Ascending aorta (tissue), 2 donors: ENCODE data around the gene ACYP1. TPM values are rescaled to one million over a fixed set of nuclear protein-coding genes. Genes with fewer than 3 reads are reported as not detected.
A peak's percentile ranks its signal among the peaks of the same experiment; 100 is the strongest.

Experiments
- DNase-seq, 2 donors: peaks; one replicate each; pipeline ENCODE4 v3.0.0-alpha.2; 2019; ENCODE audit warnings: low spot score in 2 of 2
- H3K27ac ChIP-seq, 2 donors: fragments of 200-600 bp; sonication (generic); one replicate each; pipeline ENCODE4 v1.5.1; 2016 to 2017; ENCODE audit warnings: mild to moderate bottlenecking in 1 of 2
- H3K27me3 ChIP-seq: fragments of 200-600 bp; sonication (generic); one replicate; pipeline ENCODE4 v1.5.1; 2017
- H3K36me3 ChIP-seq, 2 donors: fragments of 200-600 bp; sonication (generic); one replicate each; pipeline ENCODE4 v1.5.1; 2016
- H3K4me1 ChIP-seq, 2 donors: fragments of 200-600 bp; sonication (generic); one replicate each; pipeline ENCODE4 v1.5.1; 2016 to 2017; ENCODE audit warnings: mild to moderate bottlenecking in 1 of 2
- H3K4me3 ChIP-seq, 2 donors: fragments of 200-600 bp; sonication (generic); one replicate each; pipeline ENCODE4 v1.5.1; 2016 to 2017; ENCODE audit warnings: mild to moderate bottlenecking in 1 of 2
- H3K9me3 ChIP-seq, 2 donors: fragments of 200-600 bp; sonication (generic); one replicate each; pipeline ENCODE4 v1.5.1; 2016
- intact Hi-C: fragments of 100-400 bp; cut with DNase I; formaldehyde crosslinking; loops from one replicate; pipeline ENCODE4 v1.15.1; 2023
- total RNA-seq: library from RNA; depleted of rRNA; stranded (reverse); fragments of >200 nt; gene quantifications from one replicate; pipeline ENCODE4 v1.1.0, GENCODE V29; 2016
- TF ChIP-seq, protein P1 (sequence below), 3 experiments: fragments of 200-600 bp in 2 of 3; fragments of 450-650 bp in 1 of 3; sonication (generic) in 2 of 3; IDR thresholded peaks; one replicate each; pipeline ENCODE4 v1.5.1; 2016 to 2019; ENCODE audit warnings: antibody characterized with exemption in 3 of 3, mild to moderate bottlenecking in 1 of 3, moderate library complexity in 1 of 3

Gene ACYP1
- total RNA-seq, 1 donor from 2014 or later, result not detected

DNA sequence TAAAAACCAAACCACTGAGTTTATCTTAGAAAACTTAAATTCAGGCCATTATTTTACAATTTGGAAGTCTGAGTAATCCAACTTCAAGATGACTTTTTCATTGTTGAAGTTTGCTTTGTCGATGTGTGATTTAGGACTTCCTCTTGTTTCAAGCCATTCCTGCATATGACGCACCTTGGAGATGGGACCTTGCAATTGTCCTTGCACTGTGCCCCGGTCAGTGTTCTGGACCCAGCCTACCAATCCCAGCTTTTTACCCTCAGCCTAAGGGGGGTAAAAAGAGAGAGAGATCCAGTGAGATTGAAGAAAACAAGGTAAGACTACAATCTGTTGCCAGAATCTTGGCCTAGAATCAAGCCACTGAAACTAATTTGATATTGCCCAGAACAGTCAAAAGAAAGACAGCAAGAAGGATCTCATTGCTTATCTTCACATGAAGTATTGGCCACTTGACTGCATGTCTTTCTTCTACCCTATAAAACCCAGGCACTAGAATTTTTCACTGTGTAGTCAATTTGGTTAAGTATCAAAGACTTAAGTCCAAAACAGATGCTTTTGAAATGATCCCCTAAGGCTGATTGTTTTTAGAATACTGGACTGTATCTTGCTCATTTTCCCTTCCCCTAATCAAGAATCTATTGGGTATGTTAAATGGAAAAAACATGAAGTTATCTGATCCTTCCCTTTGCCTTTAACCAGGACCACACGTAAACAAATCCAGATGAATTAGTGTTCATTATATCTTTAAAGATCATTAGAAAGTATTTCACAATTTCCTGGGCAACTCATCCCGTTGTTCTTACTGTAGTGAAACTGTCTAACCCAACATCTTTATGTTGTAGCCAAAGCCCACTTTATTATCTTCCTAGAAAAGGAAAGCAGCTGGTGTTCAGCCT is 10.2 kb downstream of the ACYP1 start:
- Histone ChIP-seq H3K27ac (no peak overlapping the region), H3K4me1 (peaks cover 3 to 20% of the 10 kb centered on the region in 2 donors), H3K4me3 (no peak overlapping the region), H3K9me3 (no peaks in the 10 kb centered on the region), H3K27me3 (no peaks in the 10 kb centered on the region), H3K36me3 (no peaks in the 10 kb centered on the region)
- intact Hi-C loops, result no loop called here
- TF ChIP-seq, protein P1, sequence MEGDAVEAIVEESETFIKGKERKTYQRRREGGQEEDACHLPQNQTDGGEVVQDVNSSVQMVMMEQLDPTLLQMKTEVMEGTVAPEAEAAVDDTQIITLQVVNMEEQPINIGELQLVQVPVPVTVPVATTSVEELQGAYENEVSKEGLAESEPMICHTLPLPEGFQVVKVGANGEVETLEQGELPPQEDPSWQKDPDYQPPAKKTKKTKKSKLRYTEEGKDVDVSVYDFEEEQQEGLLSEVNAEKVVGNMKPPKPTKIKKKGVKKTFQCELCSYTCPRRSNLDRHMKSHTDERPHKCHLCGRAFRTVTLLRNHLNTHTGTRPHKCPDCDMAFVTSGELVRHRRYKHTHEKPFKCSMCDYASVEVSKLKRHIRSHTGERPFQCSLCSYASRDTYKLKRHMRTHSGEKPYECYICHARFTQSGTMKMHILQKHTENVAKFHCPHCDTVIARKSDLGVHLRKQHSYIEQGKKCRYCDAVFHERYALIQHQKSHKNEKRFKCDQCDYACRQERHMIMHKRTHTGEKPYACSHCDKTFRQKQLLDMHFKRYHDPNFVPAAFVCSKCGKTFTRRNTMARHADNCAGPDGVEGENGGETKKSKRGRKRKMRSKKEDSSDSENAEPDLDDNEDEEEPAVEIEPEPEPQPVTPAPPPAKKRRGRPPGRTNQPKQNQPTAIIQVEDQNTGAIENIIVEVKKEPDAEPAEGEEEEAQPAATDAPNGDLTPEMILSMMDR (IDR thresholded peaks at IDR 0.05), result no peak
- no peak for DNase-seq

DNA sequence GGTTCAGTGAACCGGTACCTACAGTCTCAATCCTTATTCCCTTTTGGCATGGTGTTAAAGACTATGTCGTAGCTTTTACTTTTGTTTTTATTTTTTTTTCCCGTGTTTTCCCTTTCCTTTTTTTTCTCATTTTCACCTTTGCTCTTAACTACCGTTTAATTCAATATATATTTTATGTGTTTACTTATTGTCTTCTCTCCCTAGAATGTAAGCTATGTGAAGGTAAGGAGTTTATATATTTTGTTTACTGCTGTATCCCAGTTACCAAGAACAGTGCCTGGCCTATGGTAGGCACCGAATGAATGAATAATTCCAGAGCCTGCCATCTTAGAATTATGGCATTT is 12.3 kb downstream of the ACYP1 start:
- Histone ChIP-seq H3K36me3 (peaks cover 0 to 4% of the 10 kb centered on the region in 2 donors), H3K4me3 (peak overlapping the region; percentile 62 to 76), H3K9me3 (no peaks in the 10 kb centered on the region), H3K4me1 (peaks cover 3 to 22% of the 10 kb centered on the region in 2 donors), H3K27me3 (no peaks in the 10 kb centered on the region), H3K27ac (peak overlapping the region; percentile 90 to 91)
- DNase-seq, result no peak
- intact Hi-C loops, result loop anchor here (1.0 kb wide), 1 partner anchor 18 kb away; the partner anchor contains the start of gene ZC2HC1C
- TF ChIP-seq, protein P1 (IDR thresholded peaks at IDR 0.05), result no peak

DNA sequence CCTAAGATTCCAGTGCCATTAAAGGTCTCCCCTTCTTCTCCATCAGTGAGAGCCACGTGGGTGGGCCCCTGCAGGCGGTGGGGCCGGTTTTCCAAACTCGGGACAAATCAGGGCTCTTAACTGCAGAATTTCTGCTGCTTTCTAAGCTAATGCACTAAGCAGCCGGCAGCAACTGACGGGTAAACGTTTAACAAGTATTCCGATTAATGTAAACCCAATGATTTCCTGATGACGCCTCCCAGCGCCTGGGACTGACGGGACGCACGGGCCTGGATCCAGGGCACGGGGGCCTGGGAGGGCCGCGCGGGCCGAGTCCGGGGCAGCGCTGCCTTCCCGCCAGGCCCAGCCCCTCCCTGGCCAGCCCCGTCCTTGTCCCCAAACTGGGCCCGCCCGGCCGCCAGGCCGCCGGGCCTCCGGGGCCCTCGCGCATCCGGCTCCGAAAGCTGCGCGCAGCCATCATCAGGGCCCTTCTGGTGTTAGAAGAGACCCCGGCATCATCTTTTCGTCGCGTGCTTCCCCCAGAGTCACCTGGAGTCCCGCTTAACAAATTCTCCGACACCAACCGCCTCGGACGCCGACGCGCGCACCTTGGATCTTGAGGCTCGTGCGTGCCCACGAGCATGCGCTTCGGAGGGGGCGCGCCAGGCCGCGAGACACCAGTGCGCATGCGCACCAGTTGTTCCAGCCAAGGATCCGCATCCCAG is 12.8 kb downstream of the ACYP1 start, which contains the start of gene MLH3:
TSS of gene MLH3 (minus strand) at position 616 of the 704 bp plus-strand sequence. CDS start 1,812 bp downstream, outside the sequence.
- TF ChIP-seq, protein P1 (IDR thresholded peaks at IDR 0.05), result no peak
- intact Hi-C loops, result loop anchor here (1.0 kb wide), 1 partner anchor 18 kb away; the partner anchor contains the start of gene ZC2HC1C
- H3K27ac ChIP-seq, result peak within 1 kb of the TSS; percentile 90 to 91

DNA sequence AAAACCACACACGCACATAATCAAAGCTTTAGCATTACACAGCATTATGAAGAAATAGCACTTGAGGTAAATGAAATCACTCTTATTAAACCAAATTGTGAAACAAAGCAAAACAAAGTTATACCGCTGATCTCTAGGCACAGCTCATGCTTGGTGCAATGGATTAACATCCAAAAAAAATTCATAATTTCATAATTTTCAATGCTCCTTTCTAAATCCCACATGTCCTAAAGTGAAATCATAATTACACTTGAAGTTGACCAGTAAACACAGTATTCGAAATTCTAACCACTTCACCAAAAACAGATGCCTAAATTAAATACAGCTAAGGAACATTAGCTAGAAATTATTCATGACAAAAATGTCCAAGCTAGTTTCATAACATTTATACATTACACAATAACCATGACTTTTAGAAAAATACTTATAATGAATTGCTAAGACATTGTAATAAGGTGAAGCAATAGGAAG is 14.1 kb downstream of the ACYP1 start:
- Histone ChIP-seq H3K36me3 (peaks cover 0 to 4% of the 10 kb centered on the region in 2 donors), H3K4me3 (peak overlapping the region in 1 of 2 donors; percentile 32), H3K27ac (peak overlapping the region; percentile 90 to 91), H3K4me1 (peaks cover 3 to 24% of the 10 kb centered on the region in 2 donors), H3K9me3 (no peaks in the 10 kb centered on the region), H3K27me3 (no peaks in the 10 kb centered on the region)
- no peak for DNase-seq
- intact Hi-C loops, result no loop called here
- TF ChIP-seq, protein P1 (IDR thresholded peaks at IDR 0.05), result no peak

More for the DNA sequence above, 12.8 kb downstream of the ACYP1 start, which contains the start of gene MLH3:
- Histone ChIP-seq H3K4me1 (peaks cover 3 to 22% of the 10 kb centered on the region in 2 donors), H3K36me3 (peaks cover 0 to 4% of the 10 kb centered on the region in 2 donors), H3K9me3 (no peaks in the 10 kb centered on the region), H3K27me3 (no peaks in the 10 kb centered on the region), H3K4me3 (peak within 1 kb of the TSS; percentile 62 to 76)
- peak; percentile 33 to 87 for DNase-seq

DNA sequence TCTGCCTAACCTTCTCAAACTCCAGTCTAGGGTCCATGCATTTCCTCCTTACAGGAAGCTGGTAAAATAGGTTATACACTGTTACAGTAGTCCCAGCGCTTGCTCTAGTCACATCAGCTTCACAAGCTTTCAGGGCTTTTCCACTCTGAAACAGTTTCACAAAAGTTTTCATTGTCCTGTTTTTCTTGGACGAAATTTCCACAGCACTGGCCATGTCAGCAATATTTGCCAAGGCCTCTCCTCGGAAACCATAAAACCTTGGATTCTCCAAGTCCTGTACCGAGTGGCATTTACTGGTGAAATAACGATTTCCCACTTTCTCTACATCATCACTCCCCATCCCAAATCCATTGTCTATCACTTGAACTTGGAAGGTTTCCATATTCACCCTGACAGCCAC is 14.7 kb downstream of the ACYP1 start:
- TF ChIP-seq, protein P1 (IDR thresholded peaks at IDR 0.05), result no peak
- intact Hi-C loops, result no loop called here
- Histone ChIP-seq H3K36me3 (peaks cover 0 to 4% of the 10 kb centered on the region in 2 donors), H3K27ac (peak overlapping the region; percentile 58 to 75), H3K9me3 (no peaks in the 10 kb centered on the region), H3K4me3 (peak overlapping the region in 1 of 2 donors; percentile 32), H3K4me1 (peaks cover 3 to 29% of the 10 kb centered on the region in 2 donors), H3K27me3 (no peaks in the 10 kb centered on the region)
- DNase-seq, result no peak
